SK-N-MC (cell line): ENCODE results near the gene NKX2-3.

Experiments used
- EZH2 ChIP-seq: fragments of 200-600 bp; sonication (generic); IDR thresholded peaks from one replicate; pipeline ENCODE4 v1.6.1; 2017; ENCODE audit warnings: antibody characterized with exemption
- FOXP2 ChIP-seq: optimal IDR thresholded peaks from 2 replicates; pipeline ENCODE3; 2011; ENCODE audit warnings: mild to moderate bottlenecking, moderate library complexity; ENCODE audit not compliant: insufficient read depth; ENCODE audit errors: extremely low read length, control extremely low read depth
- POLR2AphosphoS5 ChIP-seq: IDR thresholded peaks from 2 replicates; pipeline ENCODE4 v1.6.1; 2012; ENCODE audit warnings: mild to moderate bottlenecking, low read depth, low read length, borderline replicate concordance

DNA sequence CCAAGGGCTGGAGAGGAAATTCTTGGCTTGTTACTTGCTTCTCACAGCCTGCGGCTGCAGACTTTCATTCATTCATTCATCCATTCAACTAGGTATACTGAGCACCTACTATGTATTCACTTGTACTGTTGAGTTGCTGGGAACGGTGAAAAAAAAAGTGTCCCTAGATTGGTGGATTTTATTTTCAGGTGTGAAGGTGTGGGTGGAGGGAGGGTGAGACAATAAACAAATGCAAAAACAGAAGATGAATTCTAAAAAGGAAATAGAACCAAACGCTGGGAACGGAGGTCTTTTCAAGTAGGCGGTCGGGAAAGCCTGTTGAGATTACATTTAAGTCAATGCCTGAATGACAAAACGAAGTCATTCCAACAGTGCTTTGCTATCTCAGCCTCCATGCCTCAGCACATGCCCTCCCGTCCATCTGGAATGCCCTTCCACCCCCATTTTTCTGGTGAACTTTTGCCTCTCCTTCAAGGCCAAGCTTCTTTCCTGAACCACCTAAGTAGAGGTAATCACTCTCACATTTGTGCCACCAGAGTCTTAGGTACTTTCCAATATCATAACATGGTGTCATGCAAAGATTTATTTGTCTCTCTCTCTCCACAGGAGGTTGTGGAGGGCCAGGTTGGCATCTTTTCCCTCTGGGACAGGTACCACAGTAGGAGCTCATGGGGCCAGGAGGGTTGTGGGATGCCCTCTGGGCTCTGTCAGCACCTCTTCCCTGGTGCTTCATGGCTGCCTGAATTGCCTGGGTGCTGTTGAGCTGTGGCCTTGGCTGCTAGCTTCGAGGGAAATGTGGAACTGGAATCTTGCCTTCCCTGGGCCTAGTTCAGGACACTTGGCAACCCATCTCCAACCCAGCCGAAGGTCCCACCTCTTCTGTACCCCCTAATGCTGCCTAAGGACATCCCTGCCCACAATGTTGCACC, 5.5 kb downstream of the NKX2-3 start:
- TF ChIP-seq EZH2: no peak
- no peak for TF ChIP-seq POLR2AphosphoS5
- no peak for TF ChIP-seq FOXP2
